GM12892 (cell line): ENCODE measurements around the gene SYNPR.

ENCODE experiments used
- DNase-seq: peaks from one replicate; pipeline ENCODE4 v3.0.0; 2011; ENCODE audit not compliant: insufficient read length
- FAIRE-seq: peaks from 2 replicates; lab custom pipeline; 2011; peaks lifted over from hg19 to GRCh38; lab: Jason Lieb, UNC
- POLR2A ChIP-seq: IDR thresholded peaks from 2 replicates; pipeline ENCODE4 v1.6.1; 2011; ENCODE audit warnings: low read depth, low read length, control low read depth
- POLR2AphosphoS5 ChIP-seq: IDR thresholded peaks from 2 replicates; pipeline ENCODE4 v1.6.1; 2011; ENCODE audit warnings: low read depth, low read length, control low read depth
- TAF1 ChIP-seq: IDR thresholded peaks from 2 replicates; pipeline ENCODE4 v1.6.1; 2011; ENCODE audit warnings: low read depth, mild to moderate bottlenecking, control low read depth, low read length, borderline replicate concordance

The SYNPR gene

DNA sequence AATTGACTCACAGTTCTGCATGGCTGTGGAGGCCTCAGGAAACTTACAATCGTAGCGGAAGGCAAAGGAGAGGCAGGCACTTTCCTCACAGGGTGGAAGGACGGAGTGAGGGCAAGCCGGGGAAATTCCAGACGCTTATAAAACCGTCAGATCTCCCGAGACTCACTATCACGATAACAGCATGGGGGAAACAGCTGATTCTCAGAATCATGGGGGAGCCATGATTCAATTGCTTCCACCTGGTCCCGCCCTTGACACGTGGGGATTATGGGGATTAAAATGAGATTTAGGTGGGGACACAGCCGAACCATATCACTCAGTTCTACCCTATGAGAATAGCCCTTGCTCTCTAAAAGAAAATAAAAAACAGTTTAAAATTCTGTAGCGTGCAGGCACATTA lies 13.4 kb upstream of the SYNPR start:
- DNase-seq (no peak), FAIRE-seq (no peak)
- TF ChIP-seq POLR2AphosphoS5: no peak
- no peak for TF ChIP-seq POLR2A
- TF ChIP-seq TAF1: no peak

- TF ChIP-seq TAF1 (no peak), POLR2A (no peak), POLR2AphosphoS5 (no peak)
- FAIRE-seq: no peak
- DNase-seq: no peak
Observed at GRCh38 chr3:63274359-63274758, 3.7 kb upstream of the SYNPR start.

DNA sequence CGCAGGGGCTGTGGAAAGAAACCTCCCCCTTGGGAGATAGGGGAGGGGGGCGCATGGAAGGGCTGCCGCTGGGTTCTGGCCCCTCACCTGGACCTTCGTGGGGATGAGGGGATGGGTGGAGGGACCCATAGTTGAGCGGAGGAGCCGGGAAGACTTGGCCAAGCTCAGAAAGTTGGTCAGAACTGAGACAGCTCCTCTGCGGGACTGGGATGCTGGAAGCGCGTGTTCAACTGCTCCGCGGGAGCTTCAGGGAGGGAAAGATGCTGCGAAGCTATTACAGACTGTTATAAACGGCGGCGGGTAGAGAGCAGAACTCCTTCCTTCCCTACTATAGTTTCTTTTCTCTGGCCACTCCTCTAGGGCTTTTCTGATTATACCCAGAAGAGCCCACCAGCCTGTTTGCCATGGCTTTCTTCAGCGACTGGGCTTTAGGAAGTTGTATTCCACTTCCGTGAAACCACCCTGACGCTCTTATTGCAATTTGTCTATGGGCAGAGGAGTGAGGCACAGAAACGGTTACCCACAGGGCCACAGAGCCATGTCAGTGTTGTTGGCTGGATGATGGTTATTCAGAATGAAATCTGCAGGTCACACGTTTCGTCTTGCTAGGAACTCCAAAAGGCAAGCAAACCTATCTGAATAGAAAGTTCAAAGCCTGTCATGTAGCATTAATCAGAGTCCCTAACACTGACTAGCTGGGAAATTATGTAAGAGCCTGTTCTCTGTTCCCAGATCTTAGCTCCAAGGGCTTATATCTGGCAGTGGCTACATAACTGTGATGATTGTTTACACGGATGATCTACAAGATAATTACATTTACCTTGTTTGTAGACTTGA lies 1.1 kb downstream of the SYNPR start:
- TF ChIP-seq POLR2A (no peak), POLR2AphosphoS5 (no peak), TAF1 (no peak)
- DNase-seq (no peak), FAIRE-seq (no peak)

GRCh38 chr3:63287610-63288009 lies 9.5 kb downstream of the SYNPR start:
- FAIRE-seq: no peak

GRCh38 chr3:63290686-63291085 lies 12.6 kb downstream of the SYNPR start:
- FAIRE-seq: no peak
- TF ChIP-seq TAF1: no peak
- TF ChIP-seq POLR2AphosphoS5: no peak
- TF ChIP-seq POLR2A: no peak
- no peak for DNase-seq

More at GRCh38 chr3:63287610-63288009, 9.5 kb downstream of the SYNPR start:
- TF ChIP-seq TAF1 (no peak), POLR2A (no peak), POLR2AphosphoS5 (no peak)
- no peak for DNase-seq

DNA sequence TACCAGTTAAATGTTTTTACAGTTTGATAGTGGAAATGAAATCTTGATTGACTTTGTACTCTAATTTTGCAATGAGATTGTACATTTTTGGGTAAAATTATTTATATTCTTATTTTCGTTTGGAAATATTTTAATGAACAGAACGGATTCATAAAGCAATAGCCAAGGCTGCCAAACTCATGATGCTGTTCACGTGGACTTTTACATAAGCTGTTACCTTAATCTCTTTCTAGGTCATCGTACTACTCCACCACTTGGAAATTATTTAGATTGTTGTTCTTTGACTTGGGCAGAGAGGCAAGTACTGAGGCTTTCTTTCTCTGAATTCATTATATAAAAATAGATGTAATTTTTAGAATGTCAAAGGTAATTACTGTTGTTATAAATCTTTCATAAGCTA lies 16.2 kb downstream of the SYNPR start:
- TF ChIP-seq POLR2AphosphoS5 (no peak), TAF1 (no peak), POLR2A (no peak)
- no peak for DNase-seq
- FAIRE-seq: no peak

GRCh38 chr3:63295356-63295755 lies 17.2 kb downstream of the SYNPR start:
- TF ChIP-seq POLR2AphosphoS5: no peak
- TF ChIP-seq POLR2A: no peak
- no peak for TF ChIP-seq TAF1
- no peak for DNase-seq
- no peak for FAIRE-seq

GRCh38 chr3:63295806-63296205 lies 17.7 kb downstream of the SYNPR start:
- TF ChIP-seq TAF1: no peak
- no peak for TF ChIP-seq POLR2AphosphoS5
- TF ChIP-seq POLR2A: no peak
- no peak for FAIRE-seq
- no peak for DNase-seq

DNA sequence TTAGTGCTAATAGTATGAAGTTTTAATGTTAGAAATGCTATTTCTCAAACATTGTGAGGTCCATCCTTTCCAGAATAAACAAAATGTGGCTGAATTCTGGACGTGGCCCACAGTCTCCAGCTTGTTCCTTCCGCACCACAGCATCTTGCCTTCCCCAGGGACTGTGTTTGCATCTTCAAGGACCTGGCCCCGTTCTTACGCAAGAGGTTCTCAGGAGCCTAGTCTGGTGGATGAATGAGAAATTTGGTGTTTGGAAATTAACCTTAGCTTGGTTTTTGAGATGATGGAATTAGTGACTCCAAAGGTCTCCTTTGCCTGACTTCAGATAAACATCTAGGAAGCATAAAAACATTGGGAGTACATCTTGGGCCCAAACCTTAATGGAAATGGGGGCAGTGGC lies 18.1 kb downstream of the SYNPR start:
- no peak for DNase-seq
- no peak for TF ChIP-seq POLR2A
- TF ChIP-seq POLR2AphosphoS5: no peak
- TF ChIP-seq TAF1: no peak
- FAIRE-seq: no peak

DNA sequence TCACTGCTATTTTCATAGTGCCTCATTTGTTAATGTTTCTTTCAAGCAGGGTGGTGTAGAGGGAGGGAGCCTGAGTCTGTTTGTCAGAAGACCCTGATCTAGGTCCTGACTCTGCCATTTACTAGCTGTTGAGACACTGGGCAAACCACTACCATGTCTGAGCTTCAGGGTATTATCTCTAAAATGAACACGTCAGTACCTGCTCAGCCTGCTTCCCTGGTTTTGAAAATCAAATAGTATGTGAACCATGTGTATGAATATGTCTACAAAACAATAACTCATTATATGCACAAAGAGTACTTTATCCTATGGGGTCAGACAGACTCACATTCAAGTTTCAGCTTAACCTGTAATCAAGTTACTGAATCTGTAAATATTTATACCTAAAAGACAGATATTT lies 25.1 kb downstream of the SYNPR start:
- FAIRE-seq: no peak
- TF ChIP-seq POLR2AphosphoS5 (no peak), TAF1 (no peak), POLR2A (no peak)
- no peak for DNase-seq

DNA sequence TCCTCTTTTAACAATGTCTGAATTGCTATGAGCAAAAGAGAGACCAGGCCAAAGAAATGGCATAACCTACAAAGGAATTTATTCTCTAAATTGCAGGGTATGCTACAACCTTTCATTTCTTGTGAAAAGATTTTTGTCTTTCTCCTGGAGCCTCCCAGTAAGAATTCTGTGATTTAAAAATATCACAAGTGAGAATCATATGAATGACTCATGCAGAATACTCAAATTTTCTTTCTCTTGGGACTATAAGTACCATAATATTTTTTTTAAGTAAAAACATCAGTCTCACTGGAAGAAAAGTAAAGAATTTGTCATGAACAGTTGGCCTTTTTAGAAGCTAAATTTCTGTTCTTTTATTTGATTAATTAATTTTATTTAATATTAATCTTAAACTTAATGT lies 26.3 kb downstream of the SYNPR start:
- DNase-seq: no peak
- no peak for TF ChIP-seq POLR2AphosphoS5
- TF ChIP-seq TAF1: no peak
- no peak for TF ChIP-seq POLR2A
- no peak for FAIRE-seq

DNA sequence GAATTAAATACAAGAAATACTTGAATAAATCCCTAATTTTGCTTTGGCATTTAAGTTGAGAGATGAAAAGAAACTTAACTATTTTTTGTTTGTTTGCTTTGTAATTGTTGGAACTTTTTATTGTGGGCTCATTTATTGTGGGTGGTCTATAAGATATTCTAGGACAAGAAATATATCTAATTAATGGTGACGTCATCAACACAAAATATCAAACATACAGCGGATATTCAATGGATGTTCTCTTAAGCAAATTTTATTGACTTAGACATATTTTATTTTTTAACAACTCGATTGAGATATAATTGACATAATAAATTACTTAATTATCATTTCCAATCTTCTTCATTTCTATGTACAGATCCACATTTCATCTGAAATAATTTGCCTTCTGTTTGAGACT lies 30.0 kb downstream of the SYNPR start:
- FAIRE-seq (no peak), DNase-seq (no peak)
- TF ChIP-seq TAF1: no peak
- TF ChIP-seq POLR2AphosphoS5: no peak
- no peak for TF ChIP-seq POLR2A
